Stimulated activated CD8-positive, alpha-beta memory T cell treated with anti-CD3 and anti-CD28 coated beads, Interleukin-4, amount 100 ng/mL, for 4 hours (primary cell): ENCODE data around the gene SVOPL.

Source experiments
- DNase-seq, 2 donors: peaks; one replicate each; pipeline ENCODE4 v3.0.0-alpha.2; 2020; ENCODE audit warnings: low read depth in 2 of 2, low spot score in 1 of 2

Gene SVOPL

GRCh38 chr7:138610671-138611170 lies 90.4 kb downstream of the SVOPL start:
- DNase-seq, result no peak

- no peak for DNase-seq
These were observed 92.9 kb downstream of the SVOPL start for GRCh38 chr7:138608275-138608674.

GRCh38 chr7:138607216-138608126 lies 93.7 kb downstream of the SVOPL start:
- no peak for DNase-seq

GRCh38 chr7:138606236-138606635 lies 94.9 kb downstream of the SVOPL start:
- DNase-seq, result no peak

GRCh38 chr7:138603549-138604318 lies 97.4 kb downstream of the SVOPL start:
- DNase-seq, result no peak

GRCh38 chr7:138602451-138602850 lies 98.7 kb downstream of the SVOPL start:
- no peak for DNase-seq

- DNase-seq, result no peak
These were observed 105.7 kb downstream of the SVOPL start for GRCh38 chr7:138595454-138595853.

GRCh38 chr7:138590154-138590553 lies 111.0 kb downstream of the SVOPL start:
- DNase-seq, result no peak

GRCh38 chr7:138588986-138589385 lies 112.2 kb downstream of the SVOPL start:
- DNase-seq, result no peak

- DNase-seq, result no peak
These were observed 113.7 kb downstream of the SVOPL start for GRCh38 chr7:138587485-138587884.

GRCh38 chr7:138585283-138585993 lies 115.7 kb downstream of the SVOPL start:
- no peak for DNase-seq

GRCh38 chr7:138584696-138585095 lies 116.5 kb downstream of the SVOPL start:
- no peak for DNase-seq

GRCh38 chr7:138584283-138584682 lies 116.9 kb downstream of the SVOPL start:
- no peak for DNase-seq

- DNase-seq, result no peak
These were observed 120.1 kb downstream of the SVOPL start for GRCh38 chr7:138581065-138581464.

GRCh38 chr7:138579671-138580070 lies 121.5 kb downstream of the SVOPL start:
- no peak for DNase-seq

- no peak for DNase-seq
These were observed 122.0 kb downstream of the SVOPL start for GRCh38 chr7:138579136-138579535.

- no peak for DNase-seq
These were observed 125.2 kb downstream of the SVOPL start for GRCh38 chr7:138575897-138576428.

- no peak for DNase-seq
These were observed 127.4 kb downstream of the SVOPL start for GRCh38 chr7:138573741-138574140.

GRCh38 chr7:138570715-138571114 lies 130.4 kb downstream of the SVOPL start:
- DNase-seq, result no peak

- no peak for DNase-seq
These were observed 131.7 kb downstream of the SVOPL start for GRCh38 chr7:138569418-138569817.

GRCh38 chr7:138568655-138569054 lies 132.5 kb downstream of the SVOPL start:
- no peak for DNase-seq
